NCI-H2081 (cell line): ENCODE results near the gene BCAP31.
"Not testable (repeated sequence)": the region's sequence is repeated elsewhere in the genome, so short reads cannot be mapped to it uniquely, and the experiment has no call there.

Experiments used
- DNase-seq, 2 experiments: peaks; one replicate each; lab custom pipeline; 2025; lab: John Stamatoyannopoulos, UW

BCAP31 gene

DNA sequence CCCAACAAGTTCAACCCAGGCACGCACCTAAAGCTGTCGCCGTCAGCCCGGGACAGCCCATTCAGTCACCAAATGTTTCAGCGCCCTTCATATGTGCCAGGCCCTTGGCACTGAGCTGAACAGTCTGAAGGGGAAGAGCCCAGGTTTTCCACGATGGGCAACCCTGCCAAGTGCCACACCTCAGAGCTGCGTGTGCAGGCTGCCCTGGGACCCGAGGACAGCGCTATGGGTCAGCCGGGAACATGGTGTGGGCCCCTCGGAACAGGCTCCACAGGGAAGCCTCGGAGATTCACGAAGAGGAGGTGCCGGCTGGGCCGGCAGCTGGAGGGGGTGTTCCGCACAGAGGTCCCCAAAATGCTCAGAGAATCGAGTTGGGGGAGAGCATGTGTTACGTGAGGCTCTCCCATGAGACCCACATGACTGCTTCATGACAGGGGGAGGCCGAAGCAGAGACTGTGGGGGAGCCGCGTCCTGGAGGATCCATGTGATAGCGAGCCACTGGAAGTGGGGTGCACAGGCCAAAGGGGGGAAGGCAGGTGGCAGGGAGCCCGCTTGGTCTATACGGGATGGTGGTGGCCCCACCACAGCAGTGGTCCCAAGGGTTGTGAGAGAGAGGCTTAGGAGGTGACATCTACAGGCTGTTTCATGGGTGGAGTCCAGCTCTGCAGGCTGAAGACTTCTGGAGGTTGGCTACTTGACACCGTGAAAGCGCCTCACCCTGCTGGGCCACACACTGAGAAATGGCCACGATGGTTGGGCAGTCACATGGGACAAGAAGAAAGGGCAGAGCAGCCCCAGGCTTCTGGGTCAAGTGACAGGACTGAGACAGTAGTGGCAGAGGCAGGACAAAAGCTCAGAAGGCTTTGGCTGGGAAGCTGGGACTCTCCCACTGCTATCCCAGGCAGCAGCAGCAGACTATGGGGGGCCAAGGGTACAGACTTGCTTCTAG is 14.2 kb downstream of the BCAP31 start:
- DNase-seq, result no peak

- DNase-seq, result peak; percentile 22 to 36
Measured at GRCh38 chrX:153708415-153708814, 15.8 kb downstream of the BCAP31 start.

DNA sequence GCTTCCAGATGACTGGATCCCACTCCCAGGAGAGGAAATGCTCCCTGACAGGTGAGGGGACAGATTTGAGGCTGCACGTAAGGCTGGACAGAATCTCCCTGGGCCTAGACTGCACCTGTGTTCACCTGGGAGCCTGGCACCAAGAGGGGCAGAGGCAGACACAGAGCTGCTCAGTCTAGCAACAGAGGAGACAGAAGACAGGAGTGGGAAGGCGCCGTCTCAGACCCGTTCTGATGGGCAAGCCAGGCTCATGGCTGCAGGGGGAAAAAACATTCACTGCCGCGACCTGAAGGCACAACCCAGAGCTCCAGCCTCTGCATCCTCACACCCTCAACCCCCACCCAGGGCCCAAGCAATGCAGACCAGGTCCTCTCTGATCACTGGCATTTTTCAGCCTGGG is 16.8 kb downstream of the BCAP31 start:
- DNase-seq, result no peak

DNA sequence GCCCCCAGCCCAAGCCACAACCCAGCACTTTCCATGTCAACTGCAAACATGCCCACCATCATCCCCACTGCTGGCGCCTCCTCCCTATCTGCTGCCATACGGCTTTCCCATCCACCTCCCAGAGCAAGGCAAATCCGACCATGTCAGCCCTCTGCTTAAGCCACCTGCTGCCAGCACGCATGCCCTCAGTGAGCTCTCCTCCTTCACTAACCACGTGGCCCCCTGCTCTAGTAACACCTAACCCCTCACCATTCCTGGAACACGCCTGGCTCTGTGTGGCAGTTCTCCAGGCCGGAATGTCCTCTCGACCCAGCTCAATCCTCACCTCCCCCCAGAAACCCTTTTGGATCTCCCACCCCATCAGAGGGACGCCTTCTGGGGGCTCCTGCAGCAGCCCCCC is 17.4 kb downstream of the BCAP31 start:
- no peak for DNase-seq

DNA sequence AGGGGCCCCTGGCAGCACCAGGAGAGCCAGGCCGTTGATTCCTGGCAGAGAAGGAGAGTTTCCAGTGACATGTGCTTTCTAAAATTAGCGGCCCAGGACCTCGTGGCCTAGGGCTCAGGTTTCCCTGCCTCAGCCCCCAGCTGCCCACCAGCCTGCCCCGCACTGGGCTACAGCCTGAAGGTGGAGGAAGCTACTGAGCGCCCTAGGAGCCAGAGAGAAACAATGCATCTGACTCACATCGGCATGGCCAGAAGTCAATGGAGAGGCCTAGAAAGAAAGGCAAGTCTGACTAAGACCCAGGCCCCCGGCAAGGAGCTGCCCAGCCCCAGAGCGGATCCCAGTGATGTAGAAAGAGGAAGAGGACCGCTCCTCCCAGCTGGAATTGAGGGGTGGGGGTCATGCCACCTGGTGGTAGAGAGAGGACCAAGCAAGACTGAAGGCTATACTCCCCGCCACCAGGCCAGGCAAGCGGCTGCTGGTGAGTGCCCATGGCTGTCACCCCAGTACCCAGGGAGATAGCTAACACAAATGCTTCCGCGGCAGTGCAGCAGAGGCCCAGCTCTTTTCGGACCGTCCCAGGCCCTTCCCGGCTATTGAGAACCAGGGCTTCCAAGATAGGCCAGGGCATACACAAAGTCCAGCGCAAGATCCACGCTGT is 18.7 kb downstream of the BCAP31 start:
- DNase-seq, result not testable (repeated sequence)

DNA sequence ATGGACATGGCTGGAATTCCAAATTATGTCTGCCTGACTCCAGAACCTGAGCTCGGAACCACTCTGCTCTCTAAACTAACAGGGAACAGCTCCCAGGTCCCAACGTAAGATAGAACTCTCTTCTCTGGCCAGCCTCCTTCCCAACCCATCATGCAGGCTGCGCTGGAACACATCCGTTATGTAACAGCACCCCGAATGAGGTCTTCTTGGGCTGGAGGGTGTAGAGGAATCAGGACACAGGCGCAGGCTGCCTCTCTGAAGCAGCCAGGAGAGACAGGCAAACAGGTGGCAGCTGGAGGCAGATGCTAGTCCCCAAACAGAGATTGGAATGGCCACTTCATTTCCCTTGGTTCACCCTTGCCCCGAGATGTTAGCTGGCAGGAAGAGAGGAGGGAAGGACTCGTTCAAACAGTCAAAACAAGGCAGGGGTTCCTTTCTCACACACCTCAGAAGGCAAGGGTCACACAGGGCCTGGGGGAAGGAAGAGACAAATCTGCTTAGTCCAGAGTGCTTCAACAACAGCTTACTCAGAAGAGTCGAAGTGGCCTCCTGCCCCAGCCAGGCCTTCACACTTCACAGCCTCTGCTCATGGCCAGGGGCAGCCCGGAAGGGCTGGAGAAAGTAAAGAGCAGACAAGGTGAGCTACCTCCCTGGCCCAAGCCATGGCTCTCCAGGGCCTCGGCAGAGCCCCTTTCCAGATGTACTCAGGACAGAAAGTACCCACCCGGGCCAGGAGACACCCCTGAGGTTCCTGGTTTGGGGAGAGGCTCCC is 19.4 kb downstream of the BCAP31 start:
- DNase-seq, result not testable (repeated sequence)

GRCh38 chrX:153704021-153704526 is 20.1 kb downstream of the BCAP31 start:
- no peak for DNase-seq

- no peak for DNase-seq
Measured at GRCh38 chrX:153703036-153703370, 21.2 kb downstream of the BCAP31 start.

DNA sequence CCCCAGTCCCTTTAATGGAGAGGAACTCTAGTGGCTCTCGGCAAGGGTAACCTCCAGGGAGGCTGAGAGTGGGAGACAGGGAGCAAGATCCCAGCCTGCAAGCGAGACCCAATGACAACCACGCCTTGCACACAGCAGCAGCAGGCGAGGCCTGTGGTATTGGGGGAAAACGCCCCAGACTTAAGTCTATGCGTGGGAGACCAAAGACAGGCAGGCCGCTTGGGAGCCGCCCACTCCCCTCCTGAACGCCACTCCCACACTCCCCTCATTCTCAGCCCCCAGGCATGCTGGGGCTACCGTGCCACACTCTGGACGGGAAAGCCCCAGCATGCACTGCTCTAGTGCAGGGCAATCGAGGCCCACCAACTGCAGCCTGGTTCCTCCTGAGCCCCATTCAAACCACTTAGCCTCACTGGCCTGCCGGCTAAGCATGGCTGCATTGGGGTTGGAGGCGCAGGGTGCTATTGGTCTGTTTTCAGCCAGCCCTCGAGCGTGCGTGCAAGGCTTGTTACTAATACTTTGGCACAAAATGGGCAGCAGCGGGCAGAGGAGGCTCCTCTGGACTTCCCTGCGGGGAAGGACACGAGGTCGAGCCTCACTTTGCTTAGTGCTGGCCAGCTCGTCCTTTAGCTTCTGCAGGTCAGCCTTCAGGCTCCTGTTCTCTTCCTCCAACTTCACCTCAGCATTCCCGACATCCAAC is 21.7 kb downstream of the BCAP31 start:
- DNase-seq, result no peak

DNA sequence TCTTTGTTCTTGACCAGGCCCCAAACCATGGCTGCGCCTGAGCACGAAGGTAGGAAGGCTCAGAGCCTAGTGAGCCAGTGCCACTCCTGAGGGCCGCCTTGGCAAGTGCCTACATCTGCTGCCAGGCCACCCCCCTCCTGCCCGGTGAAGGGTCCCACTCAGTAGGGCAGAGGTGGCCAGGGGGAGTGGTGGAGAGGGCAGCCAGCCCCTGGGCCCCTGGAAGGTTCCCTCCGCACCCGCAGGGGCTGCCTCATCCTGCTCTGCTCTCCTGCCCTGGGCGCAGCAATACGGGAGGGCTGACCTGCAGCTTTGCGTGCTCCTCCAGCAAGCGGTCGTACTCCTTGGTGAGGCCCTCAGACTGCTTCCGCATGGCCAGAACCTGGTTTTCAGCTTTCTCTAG is 22.5 kb downstream of the BCAP31 start:
- DNase-seq, result no peak

DNA sequence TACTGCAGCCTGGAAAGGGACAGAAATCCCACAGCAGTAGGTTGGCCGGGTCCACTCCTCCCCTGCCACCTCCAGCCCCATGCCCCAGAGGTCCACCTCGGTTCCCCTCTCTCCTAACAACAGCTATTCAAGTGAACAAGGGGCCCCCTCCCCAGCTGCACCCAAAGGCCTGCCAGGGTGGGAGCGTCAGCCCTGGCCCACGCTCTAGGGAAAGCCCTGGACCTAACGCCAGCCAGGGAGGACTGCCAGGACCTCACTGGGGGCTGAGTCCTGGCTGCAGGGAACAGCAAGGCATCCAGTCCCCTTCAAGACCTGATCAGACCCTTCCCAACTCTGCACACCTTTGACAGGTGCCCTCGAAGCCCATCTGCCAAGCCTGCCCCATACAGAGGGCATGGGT is 23.2 kb downstream of the BCAP31 start:
- DNase-seq, result no peak

- DNase-seq, result no peak
Measured at GRCh38 chrX:153700376-153700945, 23.7 kb downstream of the BCAP31 start.

GRCh38 chrX:153699784-153700371 is 24.3 kb downstream of the BCAP31 start:
- DNase-seq, result not testable (repeated sequence)

DNA sequence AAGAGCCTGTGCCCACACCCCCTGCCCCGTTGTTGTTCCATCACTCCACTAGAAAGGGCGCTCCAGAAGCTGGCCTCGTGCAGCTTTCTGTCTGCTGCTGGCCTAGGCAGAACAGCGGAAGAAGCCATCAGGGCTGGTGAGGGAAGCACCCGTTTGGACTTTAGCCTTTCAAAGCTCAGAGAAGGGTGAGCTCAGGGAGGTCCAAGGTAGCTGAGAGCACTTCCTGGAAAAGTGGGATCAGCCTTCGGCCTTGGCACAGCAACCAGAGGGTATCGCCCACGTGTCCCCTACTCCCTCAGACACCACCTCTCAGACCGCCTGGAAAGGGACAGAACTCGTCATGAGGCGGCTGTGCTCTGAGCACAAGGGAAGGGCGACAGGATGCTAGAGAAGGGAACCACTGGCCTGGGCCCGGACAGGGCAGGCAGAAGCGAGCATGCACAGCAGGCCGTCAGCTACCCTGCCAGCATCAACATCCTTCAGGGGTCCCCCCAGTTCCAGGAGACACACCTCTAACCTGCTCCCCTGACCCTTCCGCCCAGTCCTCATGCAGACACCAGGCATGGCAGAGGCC is 24.9 kb downstream of the BCAP31 start:
- DNase-seq, result not testable (repeated sequence)

DNA sequence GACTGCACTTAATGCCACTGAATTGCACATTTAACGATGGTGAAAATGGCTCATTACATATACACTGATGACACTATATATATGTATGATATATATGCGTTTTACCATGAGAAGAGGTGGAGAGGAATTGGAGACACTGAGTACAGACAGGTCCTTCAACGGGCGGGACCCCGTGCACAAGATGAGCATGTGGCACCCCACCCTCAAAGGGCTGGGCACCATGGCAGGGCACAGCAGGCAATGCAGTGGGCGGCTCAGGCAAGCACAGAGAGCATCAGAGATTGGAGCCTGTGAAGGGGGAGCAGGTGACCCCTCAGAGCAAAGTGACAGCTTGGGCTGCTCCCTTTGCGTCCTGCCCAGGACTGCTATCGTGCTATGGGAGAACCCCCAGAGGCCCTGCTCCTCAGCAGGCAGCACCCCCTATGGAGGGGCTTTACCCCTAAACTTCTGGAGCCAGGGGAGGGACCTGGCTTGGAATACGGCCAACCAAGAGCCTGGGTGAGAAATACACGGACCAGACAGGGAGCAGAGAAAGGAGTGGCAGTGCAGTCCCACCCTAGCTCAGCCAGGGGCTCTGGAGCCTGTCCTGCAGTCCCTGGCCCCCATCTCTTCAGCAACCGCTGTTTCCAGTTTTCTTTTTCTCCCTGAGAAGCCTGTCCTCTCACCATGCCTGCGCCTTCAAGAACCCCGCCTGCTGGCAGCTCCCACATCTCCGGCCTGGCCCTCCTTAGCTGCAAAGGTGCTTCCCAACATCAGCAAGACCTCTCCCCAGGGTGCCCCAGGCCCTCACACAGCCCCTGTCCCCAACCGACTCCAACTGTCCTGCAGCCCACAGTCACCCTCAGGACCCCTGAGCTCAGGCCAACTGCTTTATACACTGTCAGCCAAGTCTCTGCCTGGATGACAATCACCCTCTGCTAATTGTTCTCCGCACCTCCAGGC is 26.0 kb downstream of the BCAP31 start:
- no peak for DNase-seq

DNA sequence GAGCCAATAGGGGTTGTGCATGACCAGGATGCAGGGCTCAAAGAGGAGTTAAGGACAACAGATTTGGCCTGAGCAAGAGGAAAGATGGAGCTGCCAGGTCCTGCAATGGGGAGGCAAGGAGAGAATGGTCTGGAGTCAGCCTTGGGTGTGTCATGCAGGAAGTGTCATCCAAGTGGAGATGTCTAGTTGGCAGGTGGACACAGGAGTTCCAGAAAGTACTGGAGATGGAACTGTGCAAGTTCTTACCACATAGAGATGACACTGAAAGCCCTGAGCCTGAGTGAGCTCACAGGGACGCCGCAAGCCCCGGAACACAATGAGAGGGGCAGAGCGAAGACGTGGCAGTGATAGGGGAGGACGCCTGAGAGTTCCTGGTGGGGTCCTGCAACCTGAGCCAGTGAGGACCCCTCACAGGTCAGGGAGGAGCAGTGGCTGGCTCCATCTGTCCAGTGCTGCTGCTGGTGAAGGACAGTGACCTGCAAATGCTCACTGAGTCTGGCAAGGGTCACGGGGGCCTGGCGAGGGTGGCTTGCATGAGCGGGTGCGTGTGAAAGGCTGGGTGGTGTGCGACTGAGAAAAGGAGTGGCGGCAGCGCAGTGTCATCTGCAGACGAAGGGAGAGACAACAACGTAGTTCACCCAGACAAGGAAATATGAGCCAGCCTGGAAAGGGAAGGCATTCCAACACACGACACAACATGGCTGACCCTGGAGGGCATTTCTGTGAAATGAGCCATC is 27.0 kb downstream of the BCAP31 start:
- not testable (repeated sequence) for DNase-seq

- not testable (repeated sequence) for DNase-seq
Measured at GRCh38 chrX:153696538-153696937, 27.6 kb downstream of the BCAP31 start.

- no peak for DNase-seq
Measured at GRCh38 chrX:153696100-153696499, 28.1 kb downstream of the BCAP31 start.
